ENCODE measurements around the gene TMEM79.

Gene TMEM79, protein sequence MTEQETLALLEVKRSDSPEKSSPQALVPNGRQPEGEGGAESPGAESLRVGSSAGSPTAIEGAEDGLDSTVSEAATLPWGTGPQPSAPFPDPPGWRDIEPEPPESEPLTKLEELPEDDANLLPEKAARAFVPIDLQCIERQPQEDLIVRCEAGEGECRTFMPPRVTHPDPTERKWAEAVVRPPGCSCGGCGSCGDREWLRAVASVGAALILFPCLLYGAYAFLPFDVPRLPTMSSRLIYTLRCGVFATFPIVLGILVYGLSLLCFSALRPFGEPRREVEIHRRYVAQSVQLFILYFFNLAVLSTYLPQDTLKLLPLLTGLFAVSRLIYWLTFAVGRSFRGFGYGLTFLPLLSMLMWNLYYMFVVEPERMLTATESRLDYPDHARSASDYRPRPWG

DNA sequence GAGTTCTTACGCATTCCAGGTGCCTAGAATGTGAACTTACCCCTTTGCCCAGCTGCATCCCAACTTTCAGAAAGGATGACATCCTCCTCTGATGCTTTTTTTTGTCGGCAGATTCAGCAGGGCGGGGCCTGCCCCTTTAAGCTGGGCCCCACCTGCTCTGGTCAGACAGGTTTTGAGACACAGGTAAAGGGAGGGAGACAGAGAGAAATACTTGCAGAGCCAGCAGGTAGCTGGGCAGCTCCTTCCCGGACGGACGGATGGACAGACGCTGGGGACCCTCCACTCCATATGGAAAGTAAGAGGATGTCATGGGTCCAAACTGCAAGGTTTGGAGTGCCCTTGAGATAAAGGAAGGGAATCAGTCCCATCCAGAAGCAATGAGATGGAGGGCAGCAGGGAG lies at the start of gene TMEM79:
Gene TMEM79 (plus strand): TSS at position 214 of the 400 bp plus-strand sequence. CDS start 902 bp downstream, outside the sequence.
- no peak for DNase-seq (ENCODE audit: low spot score)

DNA sequence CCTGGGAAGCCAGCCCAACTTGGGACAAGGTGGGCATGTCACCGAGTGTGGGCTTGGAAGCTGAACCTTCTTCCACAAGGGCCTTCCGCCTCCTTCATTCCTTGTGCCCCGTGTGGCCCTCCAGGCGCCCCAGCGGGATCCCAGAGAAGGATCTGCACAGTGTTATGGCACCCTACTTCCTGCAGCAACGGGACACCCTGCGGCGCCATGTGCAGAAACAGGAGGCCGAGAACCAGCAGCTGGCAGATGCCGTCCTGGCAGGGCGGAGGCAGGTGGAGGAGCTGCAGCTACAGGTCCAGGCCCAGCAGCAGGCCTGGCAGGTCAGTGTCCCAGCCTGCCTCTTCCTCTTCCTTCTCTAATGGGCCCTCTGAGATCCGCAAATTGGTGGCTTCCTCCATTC lies 48.0 kb upstream of the TMEM79 start:
- no peak for DNase-seq (ENCODE audit: low spot score)

DNA sequence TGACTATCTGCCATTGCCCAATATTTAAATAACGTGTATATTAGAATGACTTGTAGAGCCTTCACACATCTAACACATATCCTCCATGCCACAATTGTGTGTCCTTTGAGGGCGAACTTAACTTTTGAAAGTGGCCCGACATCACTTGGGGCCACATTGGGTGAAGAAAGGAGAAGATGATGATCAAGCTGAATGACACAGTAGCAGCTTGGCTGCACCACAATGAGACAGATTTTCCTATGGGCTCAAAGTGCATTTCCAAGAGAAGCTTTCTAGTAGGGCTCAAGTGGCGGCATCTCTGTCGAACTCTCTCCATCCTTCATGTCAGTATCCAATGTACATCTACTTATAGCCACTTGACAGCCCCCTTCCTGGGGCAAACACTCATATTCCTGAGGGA lies 45.9 kb upstream of the TMEM79 start:
- no peak for DNase-seq (ENCODE audit: low spot score)

DNA sequence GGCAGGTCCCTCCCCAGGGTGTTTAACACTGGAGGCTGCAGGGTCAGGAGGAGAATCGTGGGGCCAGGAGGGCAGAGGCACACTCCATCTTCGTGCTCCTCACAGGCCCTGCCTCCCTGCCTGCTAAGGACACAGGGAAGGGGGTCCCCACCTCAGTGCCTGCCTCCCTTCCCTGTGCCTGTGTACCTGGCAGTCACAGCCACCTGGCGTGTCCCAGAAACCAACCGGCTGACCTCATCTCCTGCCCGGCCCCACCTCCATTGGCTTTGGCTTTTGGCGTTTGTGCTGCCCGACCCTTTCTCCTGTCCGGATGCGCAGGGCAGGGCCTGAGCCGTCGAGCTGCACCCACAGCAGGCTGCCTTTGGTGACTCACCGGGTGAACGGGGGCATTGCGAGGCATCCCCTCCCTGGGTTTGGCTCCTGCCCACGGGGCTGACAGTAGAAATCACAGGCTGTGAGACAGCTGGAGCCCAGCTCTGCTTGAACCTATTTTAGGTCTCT lies 42.8 kb upstream of the TMEM79 start:
- no peak for DNase-seq (ENCODE audit: low spot score)

DNA sequence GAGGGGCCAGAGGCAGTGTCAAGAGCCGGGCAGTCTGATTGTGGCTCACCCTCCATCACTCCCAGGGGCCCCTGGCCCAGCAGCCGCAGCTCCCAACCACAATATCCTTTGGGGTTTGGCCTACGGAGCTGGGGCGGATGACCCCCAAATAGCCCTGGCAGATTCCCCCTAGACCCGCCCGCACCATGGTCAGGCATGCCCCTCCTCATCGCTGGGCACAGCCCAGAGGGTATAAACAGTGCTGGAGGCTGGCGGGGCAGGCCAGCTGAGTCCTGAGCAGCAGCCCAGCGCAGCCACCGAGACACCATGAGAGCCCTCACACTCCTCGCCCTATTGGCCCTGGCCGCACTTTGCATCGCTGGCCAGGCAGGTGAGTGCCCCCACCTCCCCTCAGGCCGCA lies 42.2 kb upstream of the TMEM79 start, which contains the start of gene BGLAP:
Gene BGLAP (plus strand): TSS at position 259 of the 400 bp plus-strand sequence. CDS start 48 bp downstream, at position 307.
- DNase-seq (ENCODE audit: low spot score), result no peak

DNA sequence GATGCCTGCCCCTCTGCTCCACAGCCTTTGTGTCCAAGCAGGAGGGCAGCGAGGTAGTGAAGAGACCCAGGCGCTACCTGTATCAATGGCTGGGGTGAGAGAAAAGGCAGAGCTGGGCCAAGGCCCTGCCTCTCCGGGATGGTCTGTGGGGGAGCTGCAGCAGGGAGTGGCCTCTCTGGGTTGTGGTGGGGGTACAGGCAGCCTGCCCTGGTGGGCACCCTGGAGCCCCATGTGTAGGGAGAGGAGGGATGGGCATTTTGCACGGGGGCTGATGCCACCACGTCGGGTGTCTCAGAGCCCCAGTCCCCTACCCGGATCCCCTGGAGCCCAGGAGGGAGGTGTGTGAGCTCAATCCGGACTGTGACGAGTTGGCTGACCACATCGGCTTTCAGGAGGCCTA lies 41.4 kb upstream of the TMEM79 start:
- no peak for DNase-seq (ENCODE audit: low spot score)

DNA sequence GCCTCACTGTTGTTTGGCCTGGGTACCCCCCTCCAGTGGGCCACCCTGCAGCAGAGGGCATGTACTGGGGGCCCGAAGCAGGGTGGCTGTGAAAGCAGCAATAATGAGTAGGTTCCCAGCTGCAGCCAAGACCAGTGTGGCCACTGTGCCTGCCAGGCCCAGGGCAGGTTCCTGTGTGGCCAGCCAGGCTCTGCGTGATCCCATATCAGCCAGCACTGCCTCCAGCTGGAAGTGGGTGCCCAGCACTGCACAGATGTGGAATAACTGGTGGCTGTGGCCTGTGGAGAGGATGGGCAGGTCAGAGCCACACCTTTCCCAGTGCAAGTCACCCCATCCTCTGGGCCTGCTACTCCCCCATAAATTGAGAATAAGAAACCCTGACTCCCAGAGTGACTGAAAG lies 40.0 kb upstream of the TMEM79 start:
- no peak for DNase-seq (ENCODE audit: low spot score)

DNA sequence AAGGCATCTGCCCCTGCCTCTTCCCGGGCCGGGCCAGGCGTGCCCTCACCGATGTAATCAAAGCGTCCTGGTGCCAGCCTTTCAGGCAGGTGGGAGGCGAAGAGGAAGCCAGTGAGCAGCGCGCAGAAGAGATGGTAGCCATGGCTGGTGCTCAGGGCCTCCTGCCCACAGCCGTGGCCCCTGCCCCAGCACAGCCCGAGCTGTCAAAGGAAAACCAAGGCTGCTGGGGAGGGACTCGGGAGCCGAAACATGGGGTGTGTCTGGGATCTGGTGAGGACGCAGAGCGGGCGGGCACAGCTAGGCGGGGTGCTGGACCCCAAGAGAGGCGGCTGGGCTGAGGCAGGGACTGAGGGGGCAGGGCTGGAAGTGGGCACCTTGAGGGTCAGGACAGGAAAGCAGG lies 39.4 kb upstream of the TMEM79 start:
- DNase-seq (ENCODE audit: low spot score), result no peak

DNA sequence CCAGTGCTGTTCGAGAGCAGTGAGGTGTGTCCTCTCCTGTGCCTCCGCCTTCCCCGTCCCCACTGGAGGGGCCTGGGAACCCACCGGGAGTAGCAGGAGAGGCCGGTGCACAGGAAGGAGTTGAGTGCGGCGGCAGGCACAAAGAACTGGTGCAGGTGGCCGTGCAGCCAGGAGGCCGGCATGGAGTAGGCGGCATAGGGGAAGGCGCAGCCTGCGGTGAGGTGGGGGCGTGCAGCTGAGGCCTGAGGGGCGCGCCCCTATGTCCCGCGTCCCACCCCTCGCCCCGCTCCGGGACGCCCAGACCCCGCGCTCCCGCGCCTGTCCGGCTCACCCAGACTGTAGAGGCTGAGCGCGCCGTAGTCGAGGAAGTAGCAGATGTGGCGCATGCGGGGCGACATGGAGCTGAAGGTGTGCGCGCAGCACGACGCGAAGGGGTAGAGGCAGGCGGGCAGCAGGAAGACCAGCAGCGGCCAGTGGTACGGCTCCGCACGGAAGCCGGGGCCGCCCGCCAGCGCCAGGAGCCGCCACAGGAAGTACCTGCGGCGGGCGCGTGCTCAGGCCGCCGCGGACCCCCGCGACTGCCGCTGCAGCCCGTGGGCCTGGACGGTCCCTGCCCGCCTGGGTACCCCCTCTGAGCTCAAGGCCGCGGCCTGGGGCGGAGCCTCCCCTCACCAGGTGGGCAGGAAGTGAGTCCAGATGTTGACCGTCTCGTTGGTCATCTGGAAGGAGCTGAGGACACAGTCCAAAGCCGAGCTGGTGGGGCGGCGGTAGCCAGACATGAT lies 38.5 kb upstream of the TMEM79 start:
- DNase-seq (ENCODE audit: low spot score), result no peak

DNA sequence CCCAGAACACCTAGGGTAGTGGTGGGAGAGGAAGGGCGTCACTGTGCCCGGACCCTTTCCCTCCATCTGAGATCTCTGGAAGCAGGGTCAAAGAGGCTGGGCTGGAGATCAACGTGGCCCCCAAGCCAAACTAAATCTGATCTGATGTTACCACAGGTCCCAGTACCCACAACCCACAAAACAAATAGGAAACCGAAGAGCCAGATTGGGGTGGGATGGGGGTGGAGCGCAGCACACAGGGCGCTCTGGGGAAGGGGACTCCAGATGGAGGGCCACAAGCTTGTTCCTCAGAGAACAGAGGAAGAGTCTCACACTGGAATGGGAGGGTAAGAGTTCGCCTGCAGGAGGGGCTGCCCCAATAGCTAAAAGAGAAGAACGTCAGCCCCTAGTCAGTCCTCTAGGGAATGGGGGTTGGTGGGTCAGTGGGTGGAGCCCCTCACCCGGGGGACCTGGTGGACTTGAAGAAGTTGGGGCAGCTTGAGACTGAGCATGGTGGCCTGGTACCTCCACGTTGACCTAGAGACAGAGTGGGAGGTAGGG lies 37.8 kb upstream of the TMEM79 start:
- DNase-seq (ENCODE audit: low spot score), result no peak

DNA sequence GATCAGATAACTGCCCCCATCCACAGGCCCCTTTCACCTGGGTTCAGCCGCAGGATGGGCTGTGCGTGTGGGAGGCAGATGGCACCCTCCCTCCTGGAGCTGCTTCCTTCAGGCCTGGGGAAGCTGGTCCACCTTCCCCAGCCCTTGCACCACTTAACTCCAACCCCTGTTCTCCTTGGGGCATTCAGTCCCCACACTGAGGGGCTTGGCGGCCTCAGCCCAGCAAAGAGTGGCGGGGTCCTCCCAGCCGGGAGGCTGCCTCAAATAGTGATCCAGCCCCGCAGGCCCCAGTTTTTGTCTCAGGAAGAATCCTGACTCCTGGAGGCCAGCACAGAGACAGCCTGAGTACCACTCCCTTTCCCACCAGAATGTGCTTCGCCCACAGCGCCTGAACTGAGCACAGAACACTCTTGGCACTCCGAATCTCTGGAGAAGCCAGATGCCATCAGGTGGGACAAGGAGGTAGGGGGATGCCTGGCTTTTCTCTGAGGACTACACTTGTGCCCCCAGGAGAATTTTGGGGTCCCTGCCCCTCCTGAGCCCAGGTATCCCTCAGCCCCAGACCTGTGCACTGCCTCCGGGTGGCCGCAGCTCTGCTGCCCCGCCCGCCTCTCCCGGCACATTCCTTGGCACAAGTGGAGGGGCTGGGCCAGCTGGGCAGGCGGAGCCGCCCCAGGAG lies 37.2 kb upstream of the TMEM79 start:
- no peak for DNase-seq (ENCODE audit: low spot score)

DNA sequence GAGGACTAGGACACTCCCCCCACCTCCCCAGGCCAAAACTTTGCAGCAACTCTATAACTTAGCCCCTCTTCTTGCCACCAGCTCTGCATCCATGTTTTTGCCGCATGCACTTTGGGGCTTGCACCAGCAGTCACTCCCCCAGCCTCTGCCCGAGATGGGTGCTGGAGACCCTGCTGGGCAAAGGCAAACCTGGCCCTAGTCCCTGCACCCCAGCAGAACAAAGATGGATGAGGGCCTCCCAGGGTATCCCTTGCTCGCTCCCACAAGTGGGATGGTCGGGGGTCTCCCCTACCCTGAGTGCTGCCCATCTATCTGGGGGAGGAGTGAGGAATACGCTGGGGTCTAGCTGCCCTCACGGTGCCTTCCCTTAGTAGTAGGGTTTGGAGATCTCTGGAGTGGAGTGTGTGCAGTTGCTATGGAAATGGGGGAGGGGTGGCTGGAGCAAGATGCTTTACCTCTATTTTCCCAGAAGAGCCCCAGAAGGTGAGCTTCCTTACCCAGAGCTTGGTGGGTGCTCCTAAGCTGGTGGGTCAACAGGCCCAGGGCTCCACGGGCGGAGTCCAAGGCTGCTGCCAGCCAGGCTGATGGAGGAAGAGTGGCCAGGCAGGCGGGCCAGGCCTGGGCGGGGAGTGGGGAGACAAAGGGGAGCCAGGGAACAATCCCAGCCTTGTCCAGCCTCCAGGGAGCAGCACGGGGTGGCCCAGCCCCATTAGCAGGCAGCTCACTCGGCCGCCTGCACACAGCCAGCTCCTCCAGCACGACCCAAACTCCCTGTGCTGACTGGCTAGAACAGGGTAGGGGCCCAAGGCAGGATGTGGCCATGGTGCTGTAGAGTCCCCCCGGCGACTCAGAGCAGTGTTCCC lies 36.4 kb upstream of the TMEM79 start, which contains the start of gene PAQR6:
Gene PAQR6 (minus strand): TSS at position 597 of the 863 bp plus-strand sequence. CDS start 1,325 bp downstream, outside the sequence.
- DNase-seq (ENCODE audit: low spot score), result no peak

DNA sequence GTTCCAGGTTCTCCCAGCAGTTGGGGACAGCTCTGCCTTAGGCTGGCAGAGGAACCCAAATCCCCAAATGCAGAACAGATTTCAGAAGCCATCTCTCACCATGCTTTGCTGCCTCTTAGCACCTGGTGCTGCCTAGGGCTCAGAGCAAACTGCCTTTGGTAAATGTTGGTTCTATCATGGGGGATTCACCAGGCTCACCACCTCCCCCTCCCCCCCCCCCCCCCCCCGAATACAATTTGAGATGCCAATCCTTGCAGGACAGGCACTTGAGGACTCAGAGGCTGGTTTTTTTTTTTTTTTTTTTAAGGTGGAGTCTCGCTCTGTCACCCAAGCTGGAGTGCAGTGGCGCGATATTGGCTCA lies 35.8 kb upstream of the TMEM79 start:
- no peak for DNase-seq (ENCODE audit: low spot score)

DNA sequence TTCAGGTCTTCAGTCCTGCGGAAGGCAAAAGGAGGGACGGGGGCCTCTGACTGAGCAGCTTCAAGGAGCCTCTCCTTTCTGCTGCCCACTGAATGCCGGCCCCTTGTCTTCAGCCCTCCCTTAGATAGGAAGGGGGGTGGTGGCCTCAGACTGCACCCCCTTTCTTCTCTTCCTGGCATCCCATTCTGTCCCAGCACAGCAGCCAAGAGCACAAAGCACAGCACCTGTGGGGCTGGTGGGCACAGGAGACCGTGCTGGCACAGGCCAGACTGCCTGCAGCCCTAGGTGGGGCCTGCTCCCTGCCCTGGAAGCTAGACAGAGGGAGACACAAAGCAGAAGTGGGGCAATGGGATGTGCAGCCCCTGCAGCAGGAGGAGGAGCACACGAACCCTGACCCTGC lies 34.5 kb upstream of the TMEM79 start:
- DNase-seq (ENCODE audit: low spot score), result no peak

DNA sequence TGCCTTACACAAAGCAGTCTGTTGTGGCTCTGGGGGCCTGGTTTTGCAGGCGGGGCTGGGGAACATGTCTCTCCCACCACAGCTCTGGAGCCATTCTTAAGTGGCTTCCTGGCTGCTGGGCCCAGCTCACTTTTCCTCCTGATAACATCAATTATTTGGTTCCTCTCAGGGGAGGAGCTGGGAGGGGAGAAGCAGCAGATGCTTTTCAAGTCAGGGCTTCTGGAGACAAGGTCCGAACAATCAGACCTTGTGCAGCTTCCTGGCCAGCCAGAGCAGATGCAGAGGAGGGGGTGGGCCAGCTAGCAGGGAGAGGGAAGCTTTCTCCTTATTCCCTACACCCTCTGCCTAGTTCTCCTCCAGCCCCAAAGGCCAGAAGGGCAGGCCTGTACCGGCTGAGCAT lies 32.6 kb upstream of the TMEM79 start:
- no peak for DNase-seq (ENCODE audit: low spot score)

DNA sequence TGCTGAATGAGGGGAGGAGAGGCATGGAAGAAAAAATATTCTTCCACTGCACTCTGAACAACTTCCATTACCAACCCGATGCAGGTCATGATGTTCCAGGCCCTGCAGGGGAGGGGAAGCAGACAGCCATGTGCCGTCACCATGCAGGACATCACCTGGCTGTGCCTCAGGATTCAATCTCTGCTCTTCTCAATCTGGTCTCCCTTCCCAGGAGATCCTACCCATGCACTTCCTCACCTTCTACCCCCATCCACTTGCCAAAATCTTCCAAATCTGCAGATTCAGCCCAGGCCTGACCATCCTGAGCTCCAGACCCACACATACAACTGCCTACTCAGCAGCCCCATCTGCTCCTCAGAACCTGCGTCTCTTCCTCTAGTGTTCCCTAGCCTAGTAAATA lies 30.5 kb upstream of the TMEM79 start:
- no peak for DNase-seq (ENCODE audit: low spot score)

DNA sequence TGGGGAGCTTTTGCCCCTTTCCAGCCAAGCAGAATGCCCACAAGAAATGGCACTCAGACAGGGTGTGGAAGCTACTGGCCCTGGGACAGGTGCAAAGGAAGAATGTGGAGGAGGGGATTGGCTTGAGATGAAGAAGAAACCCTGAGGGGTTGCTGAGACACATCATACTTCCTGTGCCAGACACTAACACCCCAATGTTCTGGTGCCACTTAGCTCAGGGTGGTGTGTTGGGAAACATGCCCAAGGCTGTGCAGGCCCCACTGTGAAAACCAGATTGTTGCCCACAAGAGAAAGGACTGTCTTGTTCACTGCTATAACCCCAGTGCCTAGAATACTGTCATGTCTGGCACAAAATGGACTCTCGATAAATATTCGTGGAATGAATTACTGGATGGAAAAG lies 26.4 kb upstream of the TMEM79 start:
- no peak for DNase-seq (ENCODE audit: low spot score)

DNA sequence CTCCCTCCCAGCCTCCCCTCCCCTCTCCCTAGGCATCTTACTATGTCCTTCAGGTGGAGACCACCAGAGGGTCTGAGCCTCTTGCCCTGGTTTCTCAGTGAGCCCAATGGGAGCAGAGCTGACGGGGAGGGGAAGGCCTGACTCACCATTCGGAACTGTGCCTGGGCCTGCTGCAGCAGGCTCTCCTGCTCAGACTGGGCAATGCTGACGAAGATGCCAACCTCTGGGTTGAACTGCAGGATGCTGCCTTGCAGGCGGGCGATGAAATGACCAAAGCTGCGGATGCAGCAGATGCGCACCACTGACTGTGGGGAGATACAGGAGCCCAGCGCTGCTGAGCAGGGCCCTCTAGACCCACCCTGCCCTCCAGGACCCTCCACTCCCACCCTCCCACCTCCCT lies 25.3 kb upstream of the TMEM79 start:
- no peak for DNase-seq (ENCODE audit: low spot score)

DNA sequence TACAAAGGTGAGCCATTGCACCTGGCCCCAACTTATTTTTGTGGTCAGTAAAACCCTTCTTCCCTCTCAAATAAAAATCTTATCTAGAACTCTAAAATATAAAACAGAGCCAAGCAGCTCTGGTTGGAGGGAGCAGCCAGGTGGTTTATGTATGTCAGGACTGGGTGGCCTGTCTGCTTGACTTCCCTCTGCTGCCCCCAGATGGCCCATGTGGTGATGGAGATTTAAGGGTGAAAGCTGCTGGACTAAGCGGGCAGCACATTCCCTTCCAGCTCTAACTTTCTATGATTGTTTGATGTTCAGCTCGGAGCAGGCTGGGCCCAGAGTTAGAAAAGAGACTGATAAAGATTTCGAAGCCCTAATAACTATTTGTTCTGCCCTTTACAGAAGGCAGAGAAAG lies 24.3 kb upstream of the TMEM79 start:
- no peak for DNase-seq (ENCODE audit: low spot score)

DNA sequence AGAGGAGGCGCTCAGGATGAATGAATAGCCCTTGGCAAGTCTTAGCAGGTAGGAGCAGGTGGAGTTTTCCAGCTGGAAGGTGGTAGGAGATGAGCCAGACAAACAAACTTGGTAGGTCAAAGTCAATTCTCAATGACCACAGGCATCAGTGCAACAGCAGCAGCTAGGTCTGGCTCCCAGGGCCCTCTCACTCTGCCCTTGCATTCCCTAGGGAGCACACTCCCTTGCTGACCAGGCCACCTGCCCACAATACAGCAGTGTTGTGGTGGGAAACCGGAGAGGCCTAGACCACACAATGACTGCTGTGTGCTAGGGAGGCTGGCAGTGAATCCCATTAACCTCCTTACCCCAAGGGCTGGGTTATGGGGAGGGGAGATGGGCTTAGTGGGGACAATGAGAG lies 23.2 kb upstream of the TMEM79 start:
- no peak for DNase-seq (ENCODE audit: low spot score)
